GM12878 (cell line): Measurements from ENCODE around the gene MTERF1. TPM values are rescaled to one million over a fixed set of nuclear protein-coding genes. Genes with fewer than 3 reads are reported as not detected.

ENCODE experiments used
- ATAC-seq: fragments of 200-7000 bp; cut with Tn5 transposase; 3 replicates; pipeline ENCODE4 v1.9.1; 2020; ENCODE audit warnings: mild to moderate bottlenecking, moderate library complexity
- BruUV-seq: library from RNA; stranded (reverse); fragments of 400-500 nt; replicated peaks from 2 replicates; lab custom pipeline; 2021; lab: Mats Ljungman, UMichigan
- CTCF ChIA-PET: fragments of 300-600 bp; sonication (Branson Sonifier 250); formaldehyde crosslinking; extraction: SDS; loops from one replicate; lab custom pipeline; 2021; ENCODE audit warnings: inconsistent platforms; lab: Yijun Ruan, JAX
- POLR2A ChIA-PET: fragments of 350-600 bp; formaldehyde crosslinking; extraction: SDS; loops from one replicate; lab custom pipeline; 2021; ENCODE audit warnings: inconsistent platforms; lab: Charles Lee
- RAD21 ChIA-PET: fragments of 300-600 bp; sonication (Branson Sonifier 250); formaldehyde crosslinking; loops from one replicate; lab custom pipeline; 2023; ENCODE audit warnings: antibody characterized with exemption; ENCODE audit not compliant: unreplicated experiment; lab: Charles Lee
- SMC1A ChIA-PET: fragments of 300-600 bp; sonication (Branson Sonifier 250); formaldehyde crosslinking; loops from one replicate; lab custom pipeline; 2023; ENCODE audit not compliant: unreplicated experiment, uncharacterized antibody; lab: Charles Lee
- DNase-seq: peaks from one replicate; pipeline ENCODE4 v3.0.0-alpha.2; 2011; ENCODE audit warnings: low read depth, low spot score
- FAIRE-seq: peaks from 3 replicates; lab custom pipeline; 2011; peaks lifted over from hg19 to GRCh38; lab: Jason Lieb, UNC
- H2AFZ ChIP-seq: 2 replicates; pipeline ENCODE4 v1.6.0; 2011; ENCODE audit warnings: low read depth, low read length, control low read depth; ENCODE audit not compliant: control insufficient read depth
- H3K27ac ChIP-seq: 2 replicates; pipeline ENCODE4 v1.5.1; 2011; ENCODE audit warnings: control low read depth; ENCODE audit not compliant: control insufficient read depth, insufficient read depth
- H3K27me3 ChIP-seq, 2 experiments: replicated peaks in 1 of 2; 2 replicates each; pipeline versions ENCODE4 v1.6.0 to v1.6.1; 2011; ENCODE audit warnings: low read length in 1 of 2; ENCODE audit not compliant: control insufficient read depth in 2 of 2, insufficient read depth in 2 of 2
- H3K36me3 ChIP-seq, 2 experiments: 2 replicates each; pipeline ENCODE4 v1.5.1; 2011; ENCODE audit warnings: low read length in 1 of 2; ENCODE audit not compliant: control insufficient read depth in 2 of 2, insufficient read depth in 2 of 2
- H3K4me1 ChIP-seq: 2 replicates; pipeline ENCODE4 v1.6.1; 2011; ENCODE audit warnings: mild to moderate bottlenecking, low read length, moderate library complexity, mixed read lengths; ENCODE audit not compliant: control insufficient read depth, insufficient read depth
- H3K4me2 ChIP-seq: 2 replicates; pipeline ENCODE4 v1.6.0; 2011; ENCODE audit warnings: control low read depth; ENCODE audit not compliant: control insufficient read depth, insufficient read depth
- H3K4me3 ChIP-seq: fragments of 200-600 bp; sonication (generic); 2 replicates; pipeline ENCODE4 v1.5.1; 2016
- H3K79me2 ChIP-seq: 2 replicates; pipeline ENCODE4 v1.6.0; 2011; ENCODE audit warnings: low read length; ENCODE audit not compliant: control insufficient read depth, insufficient read depth
- H3K9ac ChIP-seq: 2 replicates; pipeline ENCODE4 v1.8.0; 2011; ENCODE audit warnings: low read length, control low read depth, mixed read lengths; ENCODE audit not compliant: control insufficient read depth, insufficient read depth
- H3K9me3 ChIP-seq: replicated peaks from 3 replicates; pipeline ENCODE4 v1.5.1; 2011; ENCODE audit warnings: mild to moderate bottlenecking, low read length; ENCODE audit not compliant: control insufficient read depth, insufficient read depth
- H4K20me1 ChIP-seq: 2 replicates; pipeline ENCODE4 v1.6.0; 2011; ENCODE audit not compliant: control insufficient read depth, insufficient read depth
- BCLAF1 ChIP-seq: fragments of 450-650 bp; IDR thresholded peaks from 2 replicates; pipeline ENCODE4 v1.6.1; 2017; ENCODE audit warnings: antibody characterized with exemption, mild to moderate bottlenecking, moderate library complexity
- BMI1 ChIP-seq: fragments of 450-650 bp; IDR thresholded peaks from 2 replicates; pipeline ENCODE4 v1.6.1; 2016; ENCODE audit warnings: mild to moderate bottlenecking, moderate library complexity, borderline replicate concordance
- CEBPB ChIP-seq, 2 experiments: fragments of 150-350 bp in 1 of 2; IDR thresholded peaks; 2 replicates each; pipeline ENCODE4 v1.6.1; 2012 to 2014; ENCODE audit warnings: low read depth in 2 of 2, low read length in 2 of 2, borderline replicate concordance in 1 of 2, inconsistent platforms in 1 of 2
- CHD2 ChIP-seq: IDR thresholded peaks from 2 replicates; pipeline ENCODE4 v1.6.1; 2011; ENCODE audit warnings: low read depth, low read length, improper control_type of control experiment, borderline replicate concordance
- IKZF2 ChIP-seq, 2 experiments: fragments of 450-650 bp; IDR thresholded peaks; 2 replicates each; pipeline ENCODE4 v1.6.1; 2017; ENCODE audit warnings: mild to moderate bottlenecking in 2 of 2, moderate library complexity in 2 of 2
- JUNB ChIP-seq: IDR thresholded peaks from 2 replicates; pipeline ENCODE4 v1.6.1; 2016; ENCODE audit warnings: antibody characterized with exemption, mild to moderate bottlenecking
- NBN ChIP-seq: fragments of 450-650 bp; IDR thresholded peaks from 2 replicates; pipeline ENCODE4 v1.6.1; 2016
- RFX5 ChIP-seq: IDR thresholded peaks from 2 replicates; pipeline ENCODE4 v1.6.1; 2011; ENCODE audit warnings: low read depth, low read length, improper control_type of control experiment
- SRF ChIP-seq, 2 experiments: IDR thresholded peaks; 2 replicates each; pipeline ENCODE4 v1.6.1; 2011; ENCODE audit warnings: low read depth in 2 of 2, low read length in 2 of 2, mild to moderate bottlenecking in 1 of 2, moderate library complexity in 1 of 2
- SUPT20H ChIP-seq: IDR thresholded peaks from 2 replicates; pipeline ENCODE4 v1.6.1; 2011; ENCODE audit warnings: low read depth, mild to moderate bottlenecking, low read length, moderate library complexity, borderline replicate concordance; ENCODE audit not compliant: control insufficient read depth
- WGBS: methylation state at CpG from one replicate; pipeline ENCODE4 v1.1.6; 2016; ENCODE audit warnings: low lambda C conversion rate; ENCODE audit not compliant: insufficient replicate concordance, insufficient coverage; ENCODE audit errors: missing lambda C conversion rate; 5-methylcytosine and 5-hydroxymethylcytosine counted together
- in situ Hi-C: fragments of 300-500 bp; cut with MboI; formaldehyde crosslinking; loops from 9 replicates; pipeline ENCODE4 v1.14.3; 2018; ENCODE audit warnings: mixed read lengths
- intact Hi-C: fragments of 100-400 bp; cut with micrococcal nuclease; formaldehyde crosslinking; loops from one replicate; pipeline ENCODE4 v1.14.2; 2022; ENCODE audit not compliant: unreplicated experiment
- polyA plus RNA-seq, 11 experiments: library from polyadenylated mRNA; depleted of rRNA in 4 of 11; unstranded in 6 of 11; stranded (reverse) in 5 of 11; fragments of >200 nt; fragmentation: Nextera tagmentation in 4 of 11; fragmentation: Illumina TruSeq in 1 of 11; extraction: Ambion mirVana in 4 of 11; extraction: Trizol in 1 of 11; gene quantifications; 1 replicate in 1 of 11; 2 replicates in 10 of 11; pipeline versions ENCODE4 v1.2.1 to v1.2.3, GENCODE V29; 2011 to 2016; ENCODE audit warnings: inconsistent platforms in 2 of 11, missing spikeins in 2 of 11, low read depth in 1 of 11
- total RNA-seq, 4 experiments: library from RNA; depleted of rRNA in 3 of 4; stranded (reverse); fragments of >200 nt in 3 of 4; fragmentation: Illumina TruSeq in 1 of 4; extraction: Trizol in 1 of 4; gene quantifications; 2 replicates each; pipeline versions ENCODE4 v1.2.1 to v1.2.3, GENCODE V29; 2013 to 2021

MTERF1 gene
- total and polyA plus RNA-seq, 10 of the 15 experiments (the other 5 are each of a cell fraction or from before 2014, with no cell fraction given), result 14.7 to 38.7 (median 28.0) TPM

GRCh38 chr7:91880413-91881241 is at the start of gene MTERF1 (continued):
- TF ChIP-seq SUPT20H, result no peak

- ChIA-PET SMC1A (no interaction called here), RAD21 (no interaction called here), CTCF (no interaction called here), POLR2A (no interaction called here)
- Histone ChIP-seq H3K9me3 (no peaks in the 10 kb centered on the region), H3K36me3 (no peaks in the 10 kb centered on the region), H3K9ac (no peak overlapping the region), H3K27ac (no peak overlapping the region), H3K4me3 (no peak overlapping the region), H2AFZ (no peak overlapping the region), H3K27me3 (no peaks in the 10 kb centered on the region), H3K4me1 (no peaks in the 10 kb centered on the region), H4K20me1 (no peaks in the 10 kb centered on the region), H3K4me2 (no peak overlapping the region), H3K79me2 (no peaks in the 10 kb centered on the region)
- ATAC-seq (peak; percentile 89), FAIRE-seq (peak; percentile 49), DNase-seq (no peak)
- WGBS, result 22% methylated on average over 3 of the region's 3 CpGs
- no TSS peak for BruUV-seq
- intact Hi-C loops, result no loop called here
- TF ChIP-seq BCLAF1, result no peak
- TF ChIP-seq RFX5, result no peak
- peak; percentile 33; the same call in 1 of the 2 replicates for TF ChIP-seq JUNB
- TF ChIP-seq CEBPB (IDR thresholded peaks at IDR 0.05; ENCODE audit: borderline replicate concordance in 1 of 2, low read depth in 2 of 2, low read length in 2 of 2), result no peak
- no peak for TF ChIP-seq CHD2
- no peak for TF ChIP-seq BMI1
- no peak for TF ChIP-seq SRF (IDR thresholded peaks at IDR 0.05; ENCODE audit: low read depth in 2 of 2, low read length in 2 of 2)
- TF ChIP-seq NBN, result no peak
- TF ChIP-seq IKZF2 (IDR thresholded peaks at IDR 0.05), result no peak
- in situ Hi-C loops, result no loop called here
Measured at GRCh38 chr7:91929463-91929862, 49.0 kb upstream of the MTERF1 start.
